PC-9 (cell line): ENCODE data around the gene ZCCHC8.

ENCODE experiments used
- CTCF ChIP-seq: fragments of 200-600 bp; sonication (generic); conservative IDR thresholded peaks from 2 replicates; pipeline ENCODE4 v1.6.1; 2017; ENCODE audit warnings: mixed run types, antibody characterized with exemption, mild to moderate bottlenecking, moderate library complexity
- EZH2 ChIP-seq: fragments of 200-600 bp; sonication (generic); IDR thresholded peaks from 2 replicates; pipeline ENCODE4 v1.8.0; 2017; ENCODE audit warnings: antibody characterized with exemption, low read depth

GRCh38 chr12:122437656-122438121 is 63.0 kb downstream of the ZCCHC8 start:
- TF ChIP-seq CTCF = no peak
- TF ChIP-seq EZH2 = no peak
